GM12878 (cell line): ENCODE results near the gene PLA2G4C. TPM values are rescaled to one million over a fixed set of nuclear protein-coding genes. Genes with fewer than 3 reads are reported as not detected.
A peak's percentile ranks its signal among the peaks of the same experiment; 100 is the strongest.

Experiments used
- ATAC-seq: fragments of 200-7000 bp; cut with Tn5 transposase; 3 replicates; pipeline ENCODE4 v1.9.1; 2020; ENCODE audit warnings: mild to moderate bottlenecking, moderate library complexity
- BruUV-seq: library from RNA; stranded (reverse); fragments of 400-500 nt; replicated peaks from 2 replicates; lab custom pipeline; 2021; lab: Mats Ljungman, UMichigan
- CTCF ChIA-PET: fragments of 300-600 bp; sonication (Branson Sonifier 250); formaldehyde crosslinking; extraction: SDS; loops from one replicate; lab custom pipeline; 2021; ENCODE audit warnings: inconsistent platforms; lab: Yijun Ruan, JAX
- POLR2A ChIA-PET: fragments of 350-600 bp; formaldehyde crosslinking; extraction: SDS; loops from one replicate; lab custom pipeline; 2021; ENCODE audit warnings: inconsistent platforms; lab: Charles Lee
- RAD21 ChIA-PET: fragments of 300-600 bp; sonication (Branson Sonifier 250); formaldehyde crosslinking; loops from one replicate; lab custom pipeline; 2023; ENCODE audit warnings: antibody characterized with exemption; ENCODE audit not compliant: unreplicated experiment; lab: Charles Lee
- SMC1A ChIA-PET: fragments of 300-600 bp; sonication (Branson Sonifier 250); formaldehyde crosslinking; loops from one replicate; lab custom pipeline; 2023; ENCODE audit not compliant: unreplicated experiment, uncharacterized antibody; lab: Charles Lee
- DNase-seq: peaks from one replicate; pipeline ENCODE4 v3.0.0-alpha.2; 2011; ENCODE audit warnings: low read depth, low spot score
- FAIRE-seq: peaks from 3 replicates; lab custom pipeline; 2011; peaks lifted over from hg19 to GRCh38; lab: Jason Lieb, UNC
- H2AFZ ChIP-seq: 2 replicates; pipeline ENCODE4 v1.6.0; 2011; ENCODE audit warnings: low read depth, low read length, control low read depth; ENCODE audit not compliant: control insufficient read depth
- H3K27ac ChIP-seq: 2 replicates; pipeline ENCODE4 v1.5.1; 2011; ENCODE audit warnings: control low read depth; ENCODE audit not compliant: control insufficient read depth, insufficient read depth
- H3K27me3 ChIP-seq, 2 experiments: replicated peaks in 1 of 2; 2 replicates each; pipeline versions ENCODE4 v1.6.0 to v1.6.1; 2011; ENCODE audit warnings: low read length in 1 of 2; ENCODE audit not compliant: control insufficient read depth in 2 of 2, insufficient read depth in 2 of 2
- H3K36me3 ChIP-seq, 2 experiments: 2 replicates each; pipeline ENCODE4 v1.5.1; 2011; ENCODE audit warnings: low read length in 1 of 2; ENCODE audit not compliant: control insufficient read depth in 2 of 2, insufficient read depth in 2 of 2
- H3K4me1 ChIP-seq: 2 replicates; pipeline ENCODE4 v1.6.1; 2011; ENCODE audit warnings: mild to moderate bottlenecking, low read length, moderate library complexity, mixed read lengths; ENCODE audit not compliant: control insufficient read depth, insufficient read depth
- H3K4me2 ChIP-seq: 2 replicates; pipeline ENCODE4 v1.6.0; 2011; ENCODE audit warnings: control low read depth; ENCODE audit not compliant: control insufficient read depth, insufficient read depth
- H3K4me3 ChIP-seq: fragments of 200-600 bp; sonication (generic); 2 replicates; pipeline ENCODE4 v1.5.1; 2016
- H3K79me2 ChIP-seq: 2 replicates; pipeline ENCODE4 v1.6.0; 2011; ENCODE audit warnings: low read length; ENCODE audit not compliant: control insufficient read depth, insufficient read depth
- H3K9ac ChIP-seq: 2 replicates; pipeline ENCODE4 v1.8.0; 2011; ENCODE audit warnings: low read length, control low read depth, mixed read lengths; ENCODE audit not compliant: control insufficient read depth, insufficient read depth
- H3K9me3 ChIP-seq: replicated peaks from 3 replicates; pipeline ENCODE4 v1.5.1; 2011; ENCODE audit warnings: mild to moderate bottlenecking, low read length; ENCODE audit not compliant: control insufficient read depth, insufficient read depth
- H4K20me1 ChIP-seq: 2 replicates; pipeline ENCODE4 v1.6.0; 2011; ENCODE audit not compliant: control insufficient read depth, insufficient read depth
- CBX5 ChIP-seq: sonication (generic); IDR thresholded peaks from 2 replicates; pipeline ENCODE4 v1.6.1; 2016; ENCODE audit warnings: low read depth, moderate library complexity, mild to moderate bottlenecking, inconsistent platforms
- KAT2A ChIP-seq: conservative IDR thresholded peaks from 2 replicates; pipeline ENCODE4 v1.6.1; 2011; ENCODE audit warnings: low read depth, low read length; ENCODE audit not compliant: control insufficient read depth
- RAD21 ChIP-seq: IDR thresholded peaks from 2 replicates; pipeline ENCODE4 v1.6.1; 2011; ENCODE audit warnings: mild to moderate bottlenecking, low read depth, low read length, moderate library complexity; ENCODE audit not compliant: insufficient read depth
- SUZ12 ChIP-seq: fragments of 200-600 bp; sonication (generic); IDR thresholded peaks from one replicate; pipeline ENCODE4 v1.6.1; 2018; ENCODE audit warnings: antibody characterized with exemption, mild to moderate bottlenecking; ENCODE audit not compliant: unreplicated experiment
- TBL1XR1 ChIP-seq: IDR thresholded peaks from 2 replicates; pipeline ENCODE4 v1.6.1; 2012; ENCODE audit warnings: low read depth, low read length, improper control_type of control experiment
- ZSCAN29 ChIP-seq: fragments of 450-650 bp; IDR thresholded peaks from 2 replicates; pipeline ENCODE4 v1.6.1; 2017; ENCODE audit warnings: mild to moderate bottlenecking, moderate library complexity
- WGBS: methylation state at CpG from one replicate; pipeline ENCODE4 v1.1.6; 2016; ENCODE audit warnings: low lambda C conversion rate; ENCODE audit not compliant: insufficient replicate concordance, insufficient coverage; ENCODE audit errors: missing lambda C conversion rate; 5-methylcytosine and 5-hydroxymethylcytosine counted together
- in situ Hi-C: fragments of 300-500 bp; cut with MboI; formaldehyde crosslinking; loops from 9 replicates; pipeline ENCODE4 v1.14.3; 2018; ENCODE audit warnings: mixed read lengths
- intact Hi-C: fragments of 100-400 bp; cut with micrococcal nuclease; formaldehyde crosslinking; loops from one replicate; pipeline ENCODE4 v1.14.2; 2022; ENCODE audit not compliant: unreplicated experiment
- polyA plus RNA-seq, 11 experiments: library from polyadenylated mRNA; depleted of rRNA in 4 of 11; unstranded in 6 of 11; stranded (reverse) in 5 of 11; fragments of >200 nt; fragmentation: Nextera tagmentation in 4 of 11; fragmentation: Illumina TruSeq in 1 of 11; extraction: Ambion mirVana in 4 of 11; extraction: Trizol in 1 of 11; gene quantifications; 1 replicate in 1 of 11; 2 replicates in 10 of 11; pipeline versions ENCODE4 v1.2.1 to v1.2.3, GENCODE V29; 2011 to 2016; ENCODE audit warnings: inconsistent platforms in 2 of 11, missing spikeins in 2 of 11, low read depth in 1 of 11
- total RNA-seq, 4 experiments: library from RNA; depleted of rRNA in 3 of 4; stranded (reverse); fragments of >200 nt in 3 of 4; fragmentation: Illumina TruSeq in 1 of 4; extraction: Trizol in 1 of 4; gene quantifications; 2 replicates each; pipeline versions ENCODE4 v1.2.1 to v1.2.3, GENCODE V29; 2013 to 2021
- TF ChIP-seq, protein P1 (sequence below): IDR thresholded peaks from 2 replicates; pipeline ENCODE4 v1.6.1; 2011; ENCODE audit warnings: borderline replicate concordance, low read depth, mild to moderate bottlenecking, moderate library complexity, low read length; ENCODE audit not compliant: insufficient read depth, poor library complexity, severe bottlenecking

Gene PLA2G4C
- total and polyA plus RNA-seq, 10 of the 15 experiments (the other 5 are each of a cell fraction or from before 2014, with no cell fraction given): 0.53 to 3.6 (median 1.1) TPM

- TF ChIP-seq, protein P1, sequence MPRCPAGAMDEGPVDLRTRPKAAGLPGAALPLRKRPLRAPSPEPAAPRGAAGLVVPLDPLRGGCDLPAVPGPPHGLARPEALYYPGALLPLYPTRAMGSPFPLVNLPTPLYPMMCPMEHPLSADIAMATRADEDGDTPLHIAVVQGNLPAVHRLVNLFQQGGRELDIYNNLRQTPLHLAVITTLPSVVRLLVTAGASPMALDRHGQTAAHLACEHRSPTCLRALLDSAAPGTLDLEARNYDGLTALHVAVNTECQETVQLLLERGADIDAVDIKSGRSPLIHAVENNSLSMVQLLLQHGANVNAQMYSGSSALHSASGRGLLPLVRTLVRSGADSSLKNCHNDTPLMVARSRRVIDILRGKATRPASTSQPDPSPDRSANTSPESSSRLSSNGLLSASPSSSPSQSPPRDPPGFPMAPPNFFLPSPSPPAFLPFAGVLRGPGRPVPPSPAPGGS: peak; percentile 68
Measured at GRCh38 chr19:48111280-48111679, 663 bp upstream of the PLA2G4C start (continued).

DNA sequence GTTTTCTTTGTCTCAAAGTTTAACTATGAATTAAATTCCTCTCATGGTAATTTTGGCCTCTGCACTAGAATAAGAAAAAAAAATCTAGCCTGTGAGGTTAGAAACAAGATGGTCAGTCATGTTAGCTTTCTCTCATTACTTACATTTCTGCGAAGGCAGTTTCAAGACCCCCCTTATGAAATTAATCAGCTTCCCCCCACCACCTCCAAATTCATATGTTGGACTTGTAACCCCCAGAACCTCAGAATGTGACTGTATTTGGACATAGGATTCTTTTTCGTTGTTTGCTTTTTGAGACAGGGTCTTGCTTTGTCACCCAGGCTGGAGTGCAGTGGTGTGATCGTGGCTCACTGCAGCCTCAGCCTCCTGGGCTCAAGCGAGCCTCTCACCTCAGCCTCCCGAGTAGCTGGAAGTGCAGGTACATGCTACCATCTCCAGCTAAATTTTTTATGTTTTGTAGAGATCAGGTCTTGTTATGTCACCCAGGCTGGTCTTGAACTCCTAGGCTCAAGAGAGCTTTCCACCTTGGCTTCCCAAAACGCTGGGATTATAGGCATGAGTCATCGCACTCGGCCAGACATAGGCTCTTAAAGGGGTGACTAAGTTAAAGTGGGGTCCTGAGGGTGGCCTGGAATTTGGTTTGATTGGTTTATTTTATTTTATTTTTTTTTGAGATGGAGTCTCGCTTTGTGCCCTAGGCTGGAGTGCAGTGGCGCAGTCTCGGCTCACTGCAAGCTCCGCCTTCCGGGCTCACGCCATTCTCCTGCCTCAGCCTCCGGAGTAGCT is 1.4 kb downstream of the PLA2G4C start:
- CTCF ChIA-PET: interaction anchor here (0.7 to 12.4 kb wide), 11 partner anchors 8 to 255 kb away, joined by 3 to 192 read pairs (median 6); partner anchors contain the start of genes SYNGR4 and TMEM143
- Histone ChIP-seq H4K20me1 (no peaks in the 10 kb centered on the region), H2AFZ (no peak overlapping the region), H3K9ac (no peak overlapping the region), H3K9me3 (no peaks in the 10 kb centered on the region), H3K4me1 (peaks cover 7% of the 10 kb centered on the region), H3K27ac (no peak overlapping the region), H3K27me3 (no peaks in the 10 kb centered on the region), H3K36me3 (no peaks in the 10 kb centered on the region; a peak in 1 of 4 replicates), H3K79me2 (no peaks in the 10 kb centered on the region), H3K4me2 (no peak overlapping the region; the same call in 1 of the 2 replicates), H3K4me3 (no peak overlapping the region)
- WGBS: 83% methylated on average over 15 of the region's 15 CpGs
- no peak for FAIRE-seq
- RAD21 ChIA-PET: interaction anchor here (0.7 to 4.9 kb wide), 6 partner anchors 44 to 209 kb away, joined by 3 to 44 read pairs (median 5); no protein-coding TSS in a partner anchor
- TF ChIP-seq TBL1XR1 (no peak), ZSCAN29 (no peak), SUZ12 (no peak), CBX5 (no peak), KAT2A (no peak), RAD21 (no peak)
- no peak for DNase-seq
- POLR2A ChIA-PET: interaction anchor here (0.6 to 1.9 kb wide), 3 partner anchors 13 to 294 kb away, joined by 3 to 4 read pairs (median 4); no protein-coding TSS in a partner anchor
- BruUV-seq: TSS peak; percentile 57
- in situ Hi-C loops (no loop called here), intact Hi-C loops (no loop called here)
- no peak for ATAC-seq
- SMC1A ChIA-PET: interaction anchor here (1.3 to 4.9 kb wide), 7 partner anchors 11 to 150 kb away, joined by 5 to 44 read pairs (median 7); partner anchors contain the start of gene CARD8
